ENCODE measurements around the gene NFIX. TPM values are rescaled to one million over a fixed set of nuclear protein-coding genes. Genes with fewer than 3 reads are reported as not detected.
A peak's percentile ranks its signal among the peaks of the same experiment; 100 is the strongest.

NFIX gene
- total and polyA plus RNA-seq, 2 of the 13 experiments (the other 11 are each of a cell fraction or from before 2014, with no cell fraction given) = 3.4 to 5.4 TPM

DNA sequence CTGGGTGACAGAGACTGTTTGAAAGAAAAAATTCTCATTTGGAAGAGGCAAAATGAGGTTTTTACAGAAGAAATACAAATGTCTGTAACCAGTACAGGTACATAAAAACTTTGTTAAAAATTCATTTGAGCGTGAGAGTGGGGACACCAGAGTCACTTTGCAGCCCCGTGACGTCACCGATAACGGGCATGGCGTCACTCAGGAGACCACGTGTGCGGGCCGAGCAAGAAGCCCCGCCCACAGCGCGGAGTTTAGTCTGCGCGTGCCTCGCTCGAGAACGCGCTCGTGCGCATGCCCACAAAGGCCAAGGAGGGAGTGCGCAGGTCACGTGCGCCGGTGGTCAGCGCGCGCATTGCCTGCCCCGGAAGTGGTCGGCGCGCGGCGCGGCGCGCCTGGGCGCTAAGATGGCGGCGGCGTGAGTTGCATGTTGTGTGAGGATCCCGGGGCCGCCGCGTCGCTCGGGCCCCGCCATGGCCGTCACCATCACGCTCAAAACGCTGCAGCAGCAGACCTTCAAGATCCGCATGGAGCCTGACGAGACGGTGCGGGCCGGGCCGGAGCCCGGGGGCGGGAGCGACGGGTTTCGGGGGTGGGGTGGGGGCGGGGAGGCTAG lies 49.7 kb upstream of the NFIX start, which contains the start of gene RAD23A (continued):
- TF ChIP-seq, protein P1, sequence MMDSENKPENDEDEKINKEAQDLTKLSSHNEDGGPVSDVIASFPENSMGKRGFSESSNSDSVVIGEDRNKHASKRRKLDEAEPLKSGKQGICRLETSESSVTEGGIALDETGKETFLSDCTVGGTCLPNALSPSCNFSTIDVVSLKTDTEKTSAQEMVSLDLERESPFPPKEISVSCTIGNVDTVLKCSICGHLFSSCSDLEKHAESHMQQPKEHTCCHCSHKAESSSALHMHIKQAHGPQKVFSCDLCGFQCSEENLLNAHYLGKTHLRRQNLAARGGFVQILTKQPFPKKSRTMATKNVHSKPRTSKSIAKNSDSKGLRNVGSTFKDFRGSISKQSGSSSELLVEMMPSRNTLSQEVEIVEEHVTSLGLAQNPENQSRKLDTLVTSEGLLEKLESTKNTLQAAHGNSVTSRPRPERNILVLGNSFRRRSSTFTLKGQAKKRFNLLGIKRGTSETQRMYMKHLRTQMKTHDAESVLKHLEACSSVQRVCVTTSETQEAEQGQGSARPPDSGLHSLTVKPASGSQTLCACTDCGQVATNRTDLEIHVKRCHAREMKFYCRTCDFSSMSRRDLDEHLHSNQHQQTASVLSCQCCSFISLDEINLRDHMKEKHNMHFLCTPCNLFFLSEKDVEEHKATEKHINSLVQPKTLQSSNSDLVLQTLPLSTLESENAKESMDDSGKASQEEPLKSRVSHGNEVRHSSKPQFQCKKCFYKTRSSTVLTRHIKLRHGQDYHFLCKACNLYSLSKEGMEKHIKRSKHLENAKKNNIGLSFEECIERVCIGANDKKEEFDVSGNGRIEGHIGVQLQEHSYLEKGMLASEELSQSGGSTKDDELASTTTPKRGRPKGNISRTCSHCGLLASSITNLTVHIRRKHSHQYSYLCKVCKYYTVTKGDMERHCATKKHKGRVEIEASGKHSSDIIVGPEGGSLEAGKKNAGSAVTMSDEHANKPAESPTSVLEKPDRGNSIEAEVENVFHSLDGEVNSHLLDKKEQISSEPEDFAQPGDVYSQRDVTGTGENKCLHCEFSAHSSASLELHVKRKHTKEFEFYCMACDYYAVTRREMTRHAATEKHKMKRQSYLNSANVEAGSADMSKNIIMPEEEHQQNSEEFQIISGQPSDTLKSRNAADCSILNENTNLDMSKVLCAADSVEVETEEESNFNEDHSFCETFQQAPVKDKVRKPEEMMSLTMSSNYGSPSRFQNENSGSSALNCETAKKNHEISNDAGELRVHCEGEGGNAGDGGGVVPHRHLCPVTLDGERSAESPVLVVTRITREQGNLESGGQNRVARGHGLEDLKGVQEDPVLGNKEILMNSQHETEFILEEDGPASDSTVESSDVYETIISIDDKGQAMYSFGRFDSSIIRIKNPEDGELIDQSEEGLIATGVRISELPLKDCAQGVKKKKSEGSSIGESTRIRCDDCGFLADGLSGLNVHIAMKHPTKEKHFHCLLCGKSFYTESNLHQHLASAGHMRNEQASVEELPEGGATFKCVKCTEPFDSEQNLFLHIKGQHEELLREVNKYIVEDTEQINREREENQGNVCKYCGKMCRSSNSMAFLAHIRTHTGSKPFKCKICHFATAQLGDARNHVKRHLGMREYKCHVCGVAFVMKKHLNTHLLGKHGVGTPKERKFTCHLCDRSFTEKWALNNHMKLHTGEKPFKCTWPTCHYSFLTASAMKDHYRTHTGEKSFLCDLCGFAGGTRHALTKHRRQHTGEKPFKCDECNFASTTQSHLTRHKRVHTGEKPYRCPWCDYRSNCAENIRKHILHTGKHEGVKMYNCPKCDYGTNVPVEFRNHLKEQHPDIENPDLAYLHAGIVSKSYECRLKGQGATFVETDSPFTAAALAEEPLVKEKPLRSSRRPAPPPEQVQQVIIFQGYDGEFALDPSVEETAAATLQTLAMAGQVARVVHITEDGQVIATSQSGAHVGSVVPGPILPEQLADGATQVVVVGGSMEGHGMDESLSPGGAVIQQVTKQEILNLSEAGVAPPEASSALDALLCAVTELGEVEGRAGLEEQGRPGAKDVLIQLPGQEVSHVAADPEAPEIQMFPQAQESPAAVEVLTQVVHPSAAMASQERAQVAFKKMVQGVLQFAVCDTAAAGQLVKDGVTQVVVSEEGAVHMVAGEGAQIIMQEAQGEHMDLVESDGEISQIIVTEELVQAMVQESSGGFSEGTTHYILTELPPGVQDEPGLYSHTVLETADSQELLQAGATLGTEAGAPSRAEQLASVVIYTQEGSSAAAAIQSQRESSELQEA (CRISPR knock-in tag; IDR thresholded peaks at IDR 0.05; ENCODE audit: not compliant biosample characterization) = peak; percentile 74
- TF ChIP-seq BORCS8-MEF2B (CRISPR knock-in tag; IDR thresholded peaks at IDR 0.05) = no peak
- TF ChIP-seq, protein P2, sequence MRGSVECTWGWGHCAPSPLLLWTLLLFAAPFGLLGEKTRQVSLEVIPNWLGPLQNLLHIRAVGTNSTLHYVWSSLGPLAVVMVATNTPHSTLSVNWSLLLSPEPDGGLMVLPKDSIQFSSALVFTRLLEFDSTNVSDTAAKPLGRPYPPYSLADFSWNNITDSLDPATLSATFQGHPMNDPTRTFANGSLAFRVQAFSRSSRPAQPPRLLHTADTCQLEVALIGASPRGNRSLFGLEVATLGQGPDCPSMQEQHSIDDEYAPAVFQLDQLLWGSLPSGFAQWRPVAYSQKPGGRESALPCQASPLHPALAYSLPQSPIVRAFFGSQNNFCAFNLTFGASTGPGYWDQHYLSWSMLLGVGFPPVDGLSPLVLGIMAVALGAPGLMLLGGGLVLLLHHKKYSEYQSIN (CRISPR knock-in tag; IDR thresholded peaks at IDR 0.05; ENCODE audit: borderline replicate concordance) = no peak
- 0 out of 2 replicates have a peak, but pooled peaks have one; percentile 29 for TF ChIP-seq HNF4G (IDR thresholded peaks at IDR 0.05; ENCODE audit: borderline replicate concordance, low read depth, low read length)
- peak; percentile 65 for TF ChIP-seq HNF4G (CRISPR knock-in tag; IDR thresholded peaks at IDR 0.05; ENCODE audit: borderline replicate concordance, low read depth)
- TF ChIP-seq ZNF329 (CRISPR knock-in tag; IDR thresholded peaks at IDR 0.05; ENCODE audit: low read depth) = 0 out of 2 replicates have a peak, but pooled peaks have one; percentile 48
- TF ChIP-seq ZNF878 (CRISPR knock-in tag; IDR thresholded peaks at IDR 0.05) = no peak
- TF ChIP-seq, protein P3, sequence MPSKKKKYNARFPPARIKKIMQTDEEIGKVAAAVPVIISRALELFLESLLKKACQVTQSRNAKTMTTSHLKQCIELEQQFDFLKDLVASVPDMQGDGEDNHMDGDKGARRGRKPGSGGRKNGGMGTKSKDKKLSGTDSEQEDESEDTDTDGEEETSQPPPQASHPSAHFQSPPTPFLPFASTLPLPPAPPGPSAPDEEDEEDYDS (CRISPR knock-in tag; IDR thresholded peaks at IDR 0.05) = peak; percentile 66
- TF ChIP-seq MTF2 (CRISPR knock-in tag; IDR thresholded peaks at IDR 0.05; ENCODE audit: borderline replicate concordance) = no peak
- no peak for TF ChIP-seq ZNF121 (CRISPR knock-in tag; IDR thresholded peaks at IDR 0.05)
- TF ChIP-seq NR2F1 (CRISPR knock-in tag; IDR thresholded peaks at IDR 0.05) = 0 out of 4 replicates have a peak, but pooled peaks of 1 of the 2 experiments have one; percentile 45
- TF ChIP-seq ZNF20 (CRISPR knock-in tag; IDR thresholded peaks at IDR 0.05) = 0 out of 2 replicates have a peak, but pooled peaks have one; percentile 31
- TF ChIP-seq RELA (CRISPR knock-in tag; IDR thresholded peaks at IDR 0.05) = no peak
- peak; percentile 96 for TF ChIP-seq ZNF772 (CRISPR knock-in tag; IDR thresholded peaks at IDR 0.05)
- TF ChIP-seq, protein P4, sequence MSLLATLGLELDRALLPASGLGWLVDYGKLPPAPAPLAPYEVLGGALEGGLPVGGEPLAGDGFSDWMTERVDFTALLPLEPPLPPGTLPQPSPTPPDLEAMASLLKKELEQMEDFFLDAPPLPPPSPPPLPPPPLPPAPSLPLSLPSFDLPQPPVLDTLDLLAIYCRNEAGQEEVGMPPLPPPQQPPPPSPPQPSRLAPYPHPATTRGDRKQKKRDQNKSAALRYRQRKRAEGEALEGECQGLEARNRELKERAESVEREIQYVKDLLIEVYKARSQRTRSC (CRISPR knock-in tag; IDR thresholded peaks at IDR 0.05; ENCODE audit: low read depth) = no peak
- peak; percentile 73; the same call in 1 of the 2 replicates for TF ChIP-seq ZNF205 (CRISPR knock-in tag; IDR thresholded peaks at IDR 0.05)
- TF ChIP-seq ZNF564 (CRISPR knock-in tag; IDR thresholded peaks at IDR 0.05) = peak; percentile 65; the same call in 1 of the 2 replicates
- no peak for TF ChIP-seq DPF2 (CRISPR knock-in tag; IDR thresholded peaks at IDR 0.05; ENCODE audit: borderline replicate concordance, low read depth)
- TF ChIP-seq ZNF274 (CRISPR knock-in tag; IDR thresholded peaks at IDR 0.05) = no peak
